Measurements from ENCODE around the gene SNRNP27. TPM values are rescaled to one million over a fixed set of nuclear protein-coding genes. Genes with fewer than 3 reads are reported as not detected.

Gene SNRNP27
- total and polyA plus RNA-seq, 9 donors, result 31.6 to 69.0 (median 39.0) TPM

DNA sequence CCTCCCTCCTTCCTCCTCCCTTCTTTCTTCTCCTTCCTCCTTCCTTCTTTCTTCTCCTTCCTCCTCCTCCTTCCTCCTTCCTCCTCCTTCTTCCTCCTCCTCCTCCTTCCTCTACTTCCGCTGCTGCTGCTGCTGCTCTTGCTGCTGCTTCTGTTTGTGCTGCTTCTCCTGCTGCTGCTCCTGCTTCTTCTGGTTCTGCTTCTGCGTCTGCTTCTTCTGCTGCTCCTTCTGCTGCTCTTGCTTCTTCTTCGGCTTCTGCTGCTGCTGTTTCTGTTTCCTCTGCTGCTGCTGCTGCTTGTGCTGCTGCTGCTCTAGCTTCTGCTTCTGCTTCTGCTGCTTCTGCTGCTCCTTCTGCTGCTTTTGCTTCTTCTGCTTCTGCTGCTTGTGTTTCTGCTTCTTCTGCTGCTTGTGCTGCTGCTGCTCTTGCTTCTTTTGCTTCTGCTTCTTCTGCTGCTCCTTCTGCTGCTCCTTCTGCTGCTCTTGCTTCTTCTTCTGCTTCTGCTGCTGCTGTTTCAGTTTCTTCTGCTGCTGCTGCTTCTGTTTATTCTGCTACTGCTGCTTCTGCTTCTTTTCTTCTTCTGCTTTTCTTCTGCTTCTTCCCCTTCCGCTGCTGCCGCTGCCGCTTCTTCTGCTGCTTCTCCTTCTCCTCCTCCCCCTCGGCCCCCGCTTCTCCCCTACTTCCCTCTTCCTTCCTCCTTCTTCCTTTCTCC lies 8.6 kb downstream of the SNRNP27 start:
- WGBS, 3 donors, result 76 to 80% (median 77%) methylated on average over 8 of the region's 8 CpGs
- Histone ChIP-seq H3K4me3 (no peak overlapping the region), H3K27me3 (no peaks in the 10 kb centered on the region), H3K9me3 (no peaks in the 10 kb centered on the region), H3K4me1 (ENCODE audit: insufficient read depth) (no peaks in the 10 kb centered on the region), H3K27ac (no peak overlapping the region), H3K36me3 (no peaks in the 10 kb centered on the region)
- TF ChIP-seq EP300 (IDR thresholded peaks at IDR 0.05) (no peak), POLR2A (IDR thresholded peaks at IDR 0.05) (no peak)
- TF ChIP-seq, protein P1, sequence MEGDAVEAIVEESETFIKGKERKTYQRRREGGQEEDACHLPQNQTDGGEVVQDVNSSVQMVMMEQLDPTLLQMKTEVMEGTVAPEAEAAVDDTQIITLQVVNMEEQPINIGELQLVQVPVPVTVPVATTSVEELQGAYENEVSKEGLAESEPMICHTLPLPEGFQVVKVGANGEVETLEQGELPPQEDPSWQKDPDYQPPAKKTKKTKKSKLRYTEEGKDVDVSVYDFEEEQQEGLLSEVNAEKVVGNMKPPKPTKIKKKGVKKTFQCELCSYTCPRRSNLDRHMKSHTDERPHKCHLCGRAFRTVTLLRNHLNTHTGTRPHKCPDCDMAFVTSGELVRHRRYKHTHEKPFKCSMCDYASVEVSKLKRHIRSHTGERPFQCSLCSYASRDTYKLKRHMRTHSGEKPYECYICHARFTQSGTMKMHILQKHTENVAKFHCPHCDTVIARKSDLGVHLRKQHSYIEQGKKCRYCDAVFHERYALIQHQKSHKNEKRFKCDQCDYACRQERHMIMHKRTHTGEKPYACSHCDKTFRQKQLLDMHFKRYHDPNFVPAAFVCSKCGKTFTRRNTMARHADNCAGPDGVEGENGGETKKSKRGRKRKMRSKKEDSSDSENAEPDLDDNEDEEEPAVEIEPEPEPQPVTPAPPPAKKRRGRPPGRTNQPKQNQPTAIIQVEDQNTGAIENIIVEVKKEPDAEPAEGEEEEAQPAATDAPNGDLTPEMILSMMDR (IDR thresholded peaks at IDR 0.05), result no peak
- DNase-seq, result no peak
- intact Hi-C loops (cut with DNase I), result no loop called here

DNA sequence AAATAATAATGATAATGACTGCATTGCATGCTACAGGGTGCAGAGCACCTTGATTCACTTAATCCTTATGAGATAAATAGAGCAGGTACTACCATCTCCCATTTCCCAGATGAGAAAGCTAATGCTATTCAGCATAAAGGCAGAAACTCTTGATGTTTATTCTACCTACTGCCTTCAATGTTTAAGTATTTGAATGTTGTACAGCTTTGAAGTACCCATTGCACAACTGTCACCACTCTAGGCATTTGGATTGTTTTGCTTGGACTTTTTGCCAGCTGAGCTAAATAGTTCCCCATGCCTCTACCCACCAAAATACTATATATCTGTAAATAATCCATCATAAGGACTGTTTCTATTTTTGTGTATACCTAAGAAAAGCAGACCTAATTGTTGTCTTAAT lies 13.5 kb downstream of the SNRNP27 start:
- Histone ChIP-seq H3K9me3 (no peaks in the 10 kb centered on the region), H3K27me3 (no peaks in the 10 kb centered on the region), H3K27ac (no peak overlapping the region), H3K4me1 (ENCODE audit: insufficient read depth) (no peaks in the 10 kb centered on the region), H3K4me3 (no peak overlapping the region), H3K36me3 (no peaks in the 10 kb centered on the region)
- DNase-seq, result no peak
- intact Hi-C loops (cut with DNase I), result no loop called here
- TF ChIP-seq, protein P1 (IDR thresholded peaks at IDR 0.05), result no peak

DNA sequence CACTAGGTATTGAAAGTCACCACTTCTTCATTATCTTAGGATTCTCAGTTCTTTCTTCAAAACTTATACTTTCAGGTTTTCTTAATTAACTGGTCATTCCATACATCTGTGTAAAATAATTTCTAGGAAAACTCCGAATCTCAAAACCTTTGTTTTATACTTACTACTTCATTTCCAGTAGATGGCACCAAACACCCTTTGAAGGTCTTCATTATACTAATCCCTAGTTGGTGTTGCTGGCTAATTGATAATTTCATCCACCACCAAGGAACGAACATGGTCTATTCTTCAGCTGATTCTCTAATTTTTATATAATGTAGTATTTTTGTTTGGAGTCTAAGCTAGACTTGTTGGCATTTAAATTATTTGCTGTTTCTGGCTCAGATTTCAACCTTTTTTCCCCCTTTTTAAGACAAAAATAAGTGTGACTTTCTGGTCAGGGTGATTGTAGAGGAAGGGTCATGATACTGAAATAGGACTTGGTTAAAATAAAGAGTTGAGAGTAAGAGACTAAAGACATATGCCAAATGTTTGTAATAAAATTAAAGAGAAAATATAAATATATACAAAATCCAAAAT lies 18.3 kb downstream of the SNRNP27 start:
- no peaks in the 10 kb centered on the region for H3K27me3 ChIP-seq
- no peaks in the 10 kb centered on the region for H3K36me3 ChIP-seq
- intact Hi-C loops (cut with DNase I), result loop anchor here (5.0 to 10.0 kb wide), 7 partner anchors 173 to 393 kb away; partner anchors contain the start of genes FAM136A (in 2 of the 4), PCBP1 (in 2 of the 4) and SNRPG (in 1 of the 4)
- H3K4me3 ChIP-seq, result no peak overlapping the region
- H3K27ac ChIP-seq, result no peak overlapping the region
- WGBS, 3 donors, result 2 to 3% (median 3%) methylated on average over 2 of the region's 2 CpGs
- no peak for DNase-seq
- no peak for TF ChIP-seq POLR2A (IDR thresholded peaks at IDR 0.05)
- no peak for TF ChIP-seq EP300 (IDR thresholded peaks at IDR 0.05)
- TF ChIP-seq, protein P1 (IDR thresholded peaks at IDR 0.05), result peak; percentile 21 to 61 (median 58)
- H3K9me3 ChIP-seq, result no peaks in the 10 kb centered on the region
- peaks cover 2% of the 10 kb centered on the region for H3K4me1 ChIP-seq (ENCODE audit: insufficient read depth)

DNA sequence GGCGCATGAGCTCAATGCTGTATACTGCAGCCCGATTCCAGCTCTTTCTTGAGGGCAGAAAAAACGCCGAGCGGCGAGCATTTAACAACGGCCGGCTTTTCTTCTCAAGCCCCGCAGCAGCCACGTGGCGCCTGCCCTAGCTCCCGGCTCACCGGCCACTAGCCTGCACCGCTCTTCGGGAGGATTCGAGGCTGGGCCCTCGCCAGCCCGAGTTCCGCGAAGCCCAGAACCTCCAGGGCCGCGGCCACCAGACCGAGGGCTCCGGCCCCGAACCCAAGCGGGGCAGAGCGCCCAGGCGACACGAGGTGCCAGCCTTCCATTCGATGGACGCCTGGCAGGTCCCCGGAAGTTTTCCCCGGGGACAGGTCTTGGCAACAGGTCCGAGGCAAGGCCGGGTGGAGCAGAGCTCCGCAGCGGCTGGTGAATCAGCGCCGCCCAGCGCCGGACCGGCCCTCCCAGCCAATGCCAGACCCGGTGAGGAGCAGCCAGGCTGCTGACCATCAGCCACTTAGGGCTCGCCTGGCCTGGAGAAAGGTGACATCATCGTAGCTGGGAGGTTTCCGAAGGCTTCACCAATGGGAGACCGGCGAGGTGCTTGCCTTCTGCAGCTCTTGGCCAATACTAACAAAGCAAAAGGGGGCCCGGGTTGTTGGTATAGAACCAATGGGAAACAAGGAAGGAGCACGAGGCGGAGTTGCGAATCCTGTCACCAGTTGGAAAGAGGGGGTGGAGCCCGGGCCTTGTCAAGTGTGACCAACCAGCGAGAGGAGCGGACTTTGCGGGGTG lies 20.6 kb downstream of the SNRNP27 start:
- no peaks in the 10 kb centered on the region for H3K27me3 ChIP-seq
- H3K9me3 ChIP-seq, result no peaks in the 10 kb centered on the region
- WGBS, 3 donors, result 0% methylated on average over 48 to 56 of the region's 56 CpGs
- no peaks in the 10 kb centered on the region for H3K36me3 ChIP-seq
- H3K4me1 ChIP-seq (ENCODE audit: insufficient read depth), result peaks cover 2% of the 10 kb centered on the region
- peak overlapping the region; percentile 75 for H3K4me3 ChIP-seq
- TF ChIP-seq POLR2A (IDR thresholded peaks at IDR 0.05) (peak; percentile 93), EP300 (IDR thresholded peaks at IDR 0.05) (no peak)
- TF ChIP-seq, protein P1 (IDR thresholded peaks at IDR 0.05), result peak; percentile 12 to 58 (median 40)
- H3K27ac ChIP-seq, result peak overlapping the region; percentile 92 to 98
- intact Hi-C loops (cut with DNase I), result loop anchor here (2.0 to 10.0 kb wide), 8 partner anchors 170 to 390 kb away; partner anchors contain the start of genes FAM136A (in 2 of the 4), PCBP1 (in 2 of the 4) and SNRPG (in 1 of the 4)
- peak; percentile 97 to 100 (median 100) for DNase-seq

All from ovary (tissue), 9 donors.